Endothelial cell of umbilical vein (primary cell): ENCODE measurements around the gene ADGRB2. TPM values are rescaled to one million over a fixed set of nuclear protein-coding genes. Genes with fewer than 3 reads are reported as not detected.

Source experiments
- BruUV-seq: library from RNA; stranded (reverse); fragments of 400-500 nt; replicated peaks from 2 replicates; lab custom pipeline; 2021; lab: Mats Ljungman, UMichigan
- CTCF ChIA-PET: fragments of 300-600, 350-600 bp; sonication (Branson Sonifier 250); formaldehyde crosslinking; loops from one replicate; lab custom pipeline; 2021; ENCODE audit warnings: antibody characterized with exemption, inconsistent platforms; lab: Charles Lee
- POLR2A ChIA-PET: fragments of 300-600, 350-600 bp; sonication (Branson Sonifier 250); formaldehyde crosslinking; loops from one replicate; lab custom pipeline; 2021; ENCODE audit warnings: antibody characterized with exemption, inconsistent platforms; lab: Charles Lee
- DNase-seq: peaks from one replicate; pipeline ENCODE4 v3.0.0-alpha.2; 2011; ENCODE audit warnings: low read depth, low spot score
- FAIRE-seq: peaks from 2 replicates; lab custom pipeline; 2011; peaks lifted over from hg19 to GRCh38; lab: Jason Lieb, UNC
- H2AFZ ChIP-seq: 2 replicates; pipeline ENCODE4 v1.6.0; 2012; ENCODE audit warnings: low read depth, low read length, control low read depth, inconsistent platforms
- H3K27ac ChIP-seq: 2 replicates; pipeline ENCODE4 v1.5.1; 2011; ENCODE audit warnings: low read depth, mild to moderate bottlenecking, control low read depth, low read length, moderate library complexity; ENCODE audit not compliant: insufficient read depth
- H3K27me3 ChIP-seq, 2 experiments: 2 replicates each; pipeline versions ENCODE4 v1.6.0 to v1.6.1; 2011; ENCODE audit warnings: low read length in 2 of 2, mixed read lengths in 1 of 2; ENCODE audit not compliant: control insufficient read depth in 2 of 2, insufficient read depth in 2 of 2
- H3K36me3 ChIP-seq, 2 experiments: 2 replicates in 1 of 2; 3 replicates in 1 of 2; pipeline ENCODE4 v1.5.1; 2011; ENCODE audit warnings: low read length in 2 of 2, mild to moderate bottlenecking in 1 of 2, moderate library complexity in 1 of 2; ENCODE audit not compliant: control insufficient read depth in 2 of 2, insufficient read depth in 2 of 2; ENCODE audit errors: extremely low read depth in 1 of 2
- H3K4me1 ChIP-seq: 3 replicates; pipeline ENCODE4 v1.5.1; 2011; ENCODE audit warnings: mild to moderate bottlenecking, low read length; ENCODE audit not compliant: control insufficient read depth, insufficient read depth; ENCODE audit errors: extremely low read depth
- H3K4me2 ChIP-seq: 2 replicates; pipeline ENCODE4 v1.6.1; 2011; ENCODE audit warnings: low read length, control low read depth, mixed read lengths; ENCODE audit not compliant: insufficient read depth
- H3K4me3 ChIP-seq, 3 experiments: fragments of 200-600 bp in 1 of 3; sonication (generic), shearing (Covaris generic) in 1 of 3; replicated peaks in 1 of 3; 2 replicates each; pipeline ENCODE4 v1.5.1; 2011 to 2016; ENCODE audit warnings: control low read depth in 3 of 3, low read length in 3 of 3, mild to moderate bottlenecking in 2 of 3, inconsistent platforms in 1 of 3, low read depth in 1 of 3, moderate library complexity in 1 of 3; ENCODE audit not compliant: insufficient read depth in 1 of 3
- H3K79me2 ChIP-seq: 2 replicates; pipeline ENCODE4 v1.6.0; 2012; ENCODE audit warnings: low read length, inconsistent platforms; ENCODE audit not compliant: control insufficient read depth, insufficient read depth
- H3K9ac ChIP-seq: replicated peaks from 2 replicates; pipeline ENCODE3; 2011; ENCODE audit warnings: low read length, control low read depth; ENCODE audit not compliant: insufficient read depth; ENCODE audit errors: extremely low read depth
- H3K9me1 ChIP-seq: replicated peaks from 3 replicates; pipeline ENCODE4 v1.6.0; 2011; ENCODE audit warnings: mild to moderate bottlenecking, low read length; ENCODE audit not compliant: control insufficient read depth, insufficient read depth; ENCODE audit errors: extremely low read depth
- H3K9me3 ChIP-seq: replicated peaks from 2 replicates; pipeline ENCODE4 v1.5.1; 2012; ENCODE audit warnings: low read length, inconsistent platforms; ENCODE audit not compliant: control insufficient read depth, insufficient read depth
- H4K20me1 ChIP-seq: replicated peaks from 2 replicates; pipeline ENCODE3; 2011; ENCODE audit warnings: mild to moderate bottlenecking, low read length; ENCODE audit not compliant: control insufficient read depth, insufficient read depth; ENCODE audit errors: extremely low read depth
- EZH2 ChIP-seq: IDR thresholded peaks from 2 replicates; pipeline ENCODE4 v1.6.1; 2012; ENCODE audit warnings: borderline replicate concordance, low read depth, mild to moderate bottlenecking, moderate library complexity, low read length, inconsistent platforms; ENCODE audit not compliant: severe bottlenecking
- FOS ChIP-seq: IDR thresholded peaks from 2 replicates; pipeline ENCODE4 v1.6.1; 2011; ENCODE audit warnings: mild to moderate bottlenecking, low read length, moderate library complexity, borderline replicate concordance; ENCODE audit not compliant: insufficient read depth
- GATA2 ChIP-seq: IDR thresholded peaks from 2 replicates; pipeline ENCODE4 v1.7.0; 2011; ENCODE audit warnings: low read depth, mild to moderate bottlenecking, moderate library complexity, mixed read lengths, low read length; ENCODE audit not compliant: insufficient read length, insufficient read depth
- MAX ChIP-seq: IDR thresholded peaks from 2 replicates; pipeline ENCODE4 v1.6.1; 2011; ENCODE audit not compliant: insufficient read depth, insufficient read length
- MYC ChIP-seq: IDR thresholded peaks from one replicate; pipeline ENCODE4 v1.6.1; 2011; ENCODE audit warnings: mild to moderate bottlenecking, low read depth, low read length
- POLR2A ChIP-seq: IDR thresholded peaks from 2 replicates; pipeline ENCODE4 v1.6.1; 2012; ENCODE audit warnings: low read depth, mild to moderate bottlenecking, control low read depth, low read length
- dilution Hi-C: fragments of 300-500 bp; cut with MboI; formaldehyde crosslinking; loops from one replicate; pipeline ENCODE4 v1.15.0; 2019; ENCODE audit warnings: low sequenced_read_pairs; ENCODE audit not compliant: extremely low pct_ligation_motif_present
- intact Hi-C: fragments of 100-400 bp; cut with micrococcal nuclease; formaldehyde crosslinking; loops from one replicate; pipeline ENCODE4 v1.10.0; 2022
- polyA plus RNA-seq, 4 experiments: library from polyadenylated mRNA; depleted of rRNA in 3 of 4; stranded (reverse) in 3 of 4; unstranded in 1 of 4; fragments of >200 nt; gene quantifications; 2 replicates each; pipeline versions ENCODE4 v1.2.1 to v1.2.3, GENCODE V29; 2011 to 2012; ENCODE audit warnings: missing spikeins in 1 of 4
- total RNA-seq: library from RNA; stranded (reverse); gene quantifications from 2 replicates; pipeline ENCODE4 v1.2.3, GENCODE V29; 2021

ADGRB2 gene
- total and polyA plus RNA-seq, 2 donors (not counting 3 experiments of a cell fraction or from before 2014, with no cell fraction given), result 1.3 to 1.5 TPM

GRCh38 chr1:31772669-31773248, 8.6 kb upstream of the ADGRB2 start:
- Histone ChIP-seq H3K4me3 (no peak overlapping the region), H3K9me3 (no peaks in the 10 kb centered on the region), H3K36me3 (no peaks in the 10 kb centered on the region), H3K79me2 (no peaks in the 10 kb centered on the region), H3K27ac (no peak overlapping the region), H3K9ac (no peak overlapping the region), H2AFZ (no peak overlapping the region), H3K9me1 (no peaks in the 10 kb centered on the region), H3K4me1 (peaks cover 3% of the 10 kb centered on the region), H3K4me2 (no peak overlapping the region), H4K20me1 (no peaks in the 10 kb centered on the region), H3K27me3 (peaks cover 45% of the 10 kb centered on the region in 2 experiments)
- ChIA-PET CTCF (interaction anchor here (1.9 kb wide), 1 partner anchor 17 kb away, joined by 6 read pairs; no protein-coding TSS in a partner anchor), POLR2A (no interaction called here)
- TF ChIP-seq EZH2 (peak; percentile 61), MYC (no peak), FOS (no peak), GATA2 (no peak), POLR2A (no peak), MAX (no peak)
- FAIRE-seq, result no peak
- DNase-seq, result no peak
- intact Hi-C loops, result no loop called here
- dilution Hi-C loops, result no loop called here
- BruUV-seq, result no TSS peak
